ENCODE measurements around the gene FEN1.

- no peak for TF ChIP-seq REST (IDR thresholded peaks at IDR 0.05; ENCODE audit: low read depth)
- no peak for TF ChIP-seq EGR1 (IDR thresholded peaks at IDR 0.05)
- no peak for TF ChIP-seq RAD21 (IDR thresholded peaks at IDR 0.05; ENCODE audit: low read depth)
- TF ChIP-seq USF1 (IDR thresholded peaks at IDR 0.05), result no peak
- TF ChIP-seq TEAD4 (IDR thresholded peaks at IDR 0.05), result no peak
- no peak for TF ChIP-seq CEBPB (IDR thresholded peaks at IDR 0.05)
- no peak for TF ChIP-seq ZBTB7A (IDR thresholded peaks at IDR 0.05; ENCODE audit: low read depth)
- no peak for TF ChIP-seq CREB1 (IDR thresholded peaks at IDR 0.05; ENCODE audit: low read depth)
- TF ChIP-seq TAF1 (IDR thresholded peaks at IDR 0.05; ENCODE audit: low read depth), result no peak
- no peak for TF ChIP-seq NFIC (IDR thresholded peaks at IDR 0.05)
- TF ChIP-seq YY1 (IDR thresholded peaks at IDR 0.05; ENCODE audit: low read depth), result no peak
- no peak for TF ChIP-seq EP300 (IDR thresholded peaks at IDR 0.05; ENCODE audit: borderline replicate concordance)
Measured at GRCh38 chr11:61764606-61765260, 28.0 kb upstream of the FEN1 start.
